ENCODE data around the gene GOLGB1. TPM values are rescaled to one million over a fixed set of nuclear protein-coding genes. Genes with fewer than 3 reads are reported as not detected.

GOLGB1 gene
- total RNA-seq, 1 experiment from 2014 or later: 31.3 TPM

DNA sequence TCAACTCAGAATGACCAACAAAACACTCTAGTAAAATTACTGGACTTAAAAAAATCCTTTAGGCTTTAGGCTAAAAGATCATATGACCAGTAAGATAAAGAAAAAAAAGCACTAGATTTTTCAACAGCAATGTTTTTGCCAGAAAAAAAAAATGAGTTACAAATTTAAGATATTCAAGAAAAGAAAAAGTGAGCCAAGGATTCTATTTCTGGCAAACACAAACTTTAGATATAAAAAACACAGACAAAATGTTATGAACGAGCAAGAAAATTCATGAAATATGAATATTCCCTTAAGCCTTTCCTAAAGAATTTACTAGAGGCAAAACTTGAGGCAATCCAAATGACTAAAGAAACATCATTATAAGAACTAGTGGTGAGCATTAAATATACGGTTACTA, 8.6 kb downstream of the GOLGB1 start:
- H3K79me2 ChIP-seq (ENCODE audit: insufficient read depth, low read length): peaks cover 63% of the 10 kb centered on the region
- no peak overlapping the region for H2AFZ ChIP-seq (ENCODE audit: low read depth, low read length, poor library complexity, severe bottlenecking)
- no peaks in the 10 kb centered on the region for H3K9me3 ChIP-seq (ENCODE audit: control insufficient read depth in 1 of 2, insufficient read depth in 1 of 2, low read depth in 1 of 2, low read length in 2 of 2)
- H3K4me2 ChIP-seq (ENCODE audit: low read length): no peak overlapping the region
- no peaks in the 10 kb centered on the region for H3K9me2 ChIP-seq (ENCODE audit: insufficient read depth)
- no peaks in the 10 kb centered on the region; the same call in 1 of the 2 replicates for H4K20me1 ChIP-seq (ENCODE audit: insufficient read depth)
- H3K27me3 ChIP-seq (ENCODE audit: insufficient read depth, low read length): no peaks in the 10 kb centered on the region
- no peak for ATAC-seq
- no peaks in the 10 kb centered on the region for H3K36me3 ChIP-seq (ENCODE audit: control insufficient read depth in 1 of 2, insufficient read depth in 2 of 2, low read length in 2 of 2)
- DNase-seq (ENCODE audit: low read depth, low spot score): no peak
- BruUV-seq (replicated peaks): no TSS peak
- RAD21 ChIA-PET (ENCODE audit: low non-redundant PET in 1 of 2, low total read pairs in 2 of 2, uncharacterized antibody in 2 of 2, unreplicated experiment in 2 of 2): no interaction called here
- TF ChIP-seq, protein P1, sequence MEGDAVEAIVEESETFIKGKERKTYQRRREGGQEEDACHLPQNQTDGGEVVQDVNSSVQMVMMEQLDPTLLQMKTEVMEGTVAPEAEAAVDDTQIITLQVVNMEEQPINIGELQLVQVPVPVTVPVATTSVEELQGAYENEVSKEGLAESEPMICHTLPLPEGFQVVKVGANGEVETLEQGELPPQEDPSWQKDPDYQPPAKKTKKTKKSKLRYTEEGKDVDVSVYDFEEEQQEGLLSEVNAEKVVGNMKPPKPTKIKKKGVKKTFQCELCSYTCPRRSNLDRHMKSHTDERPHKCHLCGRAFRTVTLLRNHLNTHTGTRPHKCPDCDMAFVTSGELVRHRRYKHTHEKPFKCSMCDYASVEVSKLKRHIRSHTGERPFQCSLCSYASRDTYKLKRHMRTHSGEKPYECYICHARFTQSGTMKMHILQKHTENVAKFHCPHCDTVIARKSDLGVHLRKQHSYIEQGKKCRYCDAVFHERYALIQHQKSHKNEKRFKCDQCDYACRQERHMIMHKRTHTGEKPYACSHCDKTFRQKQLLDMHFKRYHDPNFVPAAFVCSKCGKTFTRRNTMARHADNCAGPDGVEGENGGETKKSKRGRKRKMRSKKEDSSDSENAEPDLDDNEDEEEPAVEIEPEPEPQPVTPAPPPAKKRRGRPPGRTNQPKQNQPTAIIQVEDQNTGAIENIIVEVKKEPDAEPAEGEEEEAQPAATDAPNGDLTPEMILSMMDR (IDR thresholded peaks at IDR 0.05 in 2 of 3, conservative IDR thresholded peaks at IDR 0.05 in 1 of 3; ENCODE audit: borderline replicate concordance in 1 of 3, insufficient read depth in 1 of 3, low read depth in 2 of 3, low read length in 2 of 3): no peak
- TF ChIP-seq, protein P2, sequence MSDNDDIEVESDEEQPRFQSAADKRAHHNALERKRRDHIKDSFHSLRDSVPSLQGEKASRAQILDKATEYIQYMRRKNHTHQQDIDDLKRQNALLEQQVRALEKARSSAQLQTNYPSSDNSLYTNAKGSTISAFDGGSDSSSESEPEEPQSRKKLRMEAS (IDR thresholded peaks at IDR 0.05): no peak
- TF ChIP-seq RAD21 (IDR thresholded peaks at IDR 0.05; ENCODE audit: low read depth) (no peak), ZNF274 (IDR thresholded peaks at IDR 0.05; ENCODE audit: low read depth, low read length) (no peak), JUND (IDR thresholded peaks at IDR 0.05) (no peak), ELF1 (IDR thresholded peaks at IDR 0.05; ENCODE audit: borderline replicate concordance, low read depth) (no peak)
- TF ChIP-seq, protein P3, sequence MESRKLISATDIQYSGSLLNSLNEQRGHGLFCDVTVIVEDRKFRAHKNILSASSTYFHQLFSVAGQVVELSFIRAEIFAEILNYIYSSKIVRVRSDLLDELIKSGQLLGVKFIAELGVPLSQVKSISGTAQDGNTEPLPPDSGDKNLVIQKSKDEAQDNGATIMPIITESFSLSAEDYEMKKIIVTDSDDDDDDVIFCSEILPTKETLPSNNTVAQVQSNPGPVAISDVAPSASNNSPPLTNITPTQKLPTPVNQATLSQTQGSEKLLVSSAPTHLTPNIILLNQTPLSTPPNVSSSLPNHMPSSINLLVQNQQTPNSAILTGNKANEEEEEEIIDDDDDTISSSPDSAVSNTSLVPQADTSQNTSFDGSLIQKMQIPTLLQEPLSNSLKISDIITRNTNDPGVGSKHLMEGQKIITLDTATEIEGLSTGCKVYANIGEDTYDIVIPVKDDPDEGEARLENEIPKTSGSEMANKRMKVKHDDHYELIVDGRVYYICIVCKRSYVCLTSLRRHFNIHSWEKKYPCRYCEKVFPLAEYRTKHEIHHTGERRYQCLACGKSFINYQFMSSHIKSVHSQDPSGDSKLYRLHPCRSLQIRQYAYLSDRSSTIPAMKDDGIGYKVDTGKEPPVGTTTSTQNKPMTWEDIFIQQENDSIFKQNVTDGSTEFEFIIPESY (IDR thresholded peaks at IDR 0.05; ENCODE audit: extremely low read depth, insufficient replicate concordance, low read length): no peak
- intact Hi-C loops (cut with micrococcal nuclease): no loop called here
- CTCF ChIA-PET: no interaction called here
- no peak overlapping the region for H3K4me3 ChIP-seq (replicated peaks in 1 of 2; ENCODE audit: low read depth in 1 of 2, low read length in 2 of 2)
- POLR2A ChIA-PET: no interaction called here
- no peaks in the 10 kb centered on the region for H3K4me1 ChIP-seq (ENCODE audit: control insufficient read depth in 1 of 2, insufficient read depth in 2 of 2, low read length in 2 of 2)
- no peak overlapping the region for H3K27ac ChIP-seq (ENCODE audit: low read depth, low read length)
- no peak overlapping the region for H3K9ac ChIP-seq (ENCODE audit: low read length)
